HEK293T (cell line): ENCODE data around the gene OXSR1.

ENCODE experiments used
- BHLHE40 ChIP-seq: fragments of 450-650 bp; IDR thresholded peaks from 2 replicates; pipeline ENCODE4 v1.6.1; 2016; ENCODE audit warnings: mild to moderate bottlenecking, moderate library complexity, borderline replicate concordance
- FOXA1 ChIP-seq: fragments of 450-650 bp; IDR thresholded peaks from 2 replicates; pipeline ENCODE4 v1.6.1; 2016; ENCODE audit warnings: mild to moderate bottlenecking
- L3MBTL2 ChIP-seq: fragments of 450-650 bp; conservative IDR thresholded peaks from 2 replicates; pipeline ENCODE4 v1.6.1; 2016; ENCODE audit warnings: mild to moderate bottlenecking
- SP1 ChIP-seq: fragments of 450-650 bp; IDR thresholded peaks from 2 replicates; pipeline ENCODE4 v1.6.1; 2017
- TF ChIP-seq, protein P1 (sequence below): fragments of 450-650 bp; IDR thresholded peaks from 2 replicates; pipeline ENCODE4 v1.6.1; 2016

DNA sequence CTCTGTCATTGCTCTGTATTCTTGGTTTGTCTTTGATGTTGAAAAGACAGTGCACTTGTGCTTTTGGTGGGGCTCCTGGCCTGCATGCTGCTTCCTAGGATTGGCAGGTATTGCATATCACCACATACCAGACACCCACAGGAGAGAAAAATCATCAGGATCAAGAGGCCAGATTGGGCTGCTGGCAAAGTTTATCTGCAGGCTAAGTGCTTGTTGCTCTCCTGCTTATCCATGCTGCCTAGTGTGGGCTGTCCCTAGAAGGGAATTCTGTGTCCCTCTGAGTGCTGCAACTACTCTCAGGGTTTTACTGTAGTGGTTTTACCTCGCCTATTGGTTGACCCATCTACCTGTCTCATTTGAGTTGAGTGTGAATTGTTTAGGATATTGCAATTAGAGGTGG is 99.4 kb downstream of the OXSR1 start:
- TF ChIP-seq SP1 (no peak), L3MBTL2 (no peak), BHLHE40 (no peak), FOXA1 (no peak)
- TF ChIP-seq, protein P1, sequence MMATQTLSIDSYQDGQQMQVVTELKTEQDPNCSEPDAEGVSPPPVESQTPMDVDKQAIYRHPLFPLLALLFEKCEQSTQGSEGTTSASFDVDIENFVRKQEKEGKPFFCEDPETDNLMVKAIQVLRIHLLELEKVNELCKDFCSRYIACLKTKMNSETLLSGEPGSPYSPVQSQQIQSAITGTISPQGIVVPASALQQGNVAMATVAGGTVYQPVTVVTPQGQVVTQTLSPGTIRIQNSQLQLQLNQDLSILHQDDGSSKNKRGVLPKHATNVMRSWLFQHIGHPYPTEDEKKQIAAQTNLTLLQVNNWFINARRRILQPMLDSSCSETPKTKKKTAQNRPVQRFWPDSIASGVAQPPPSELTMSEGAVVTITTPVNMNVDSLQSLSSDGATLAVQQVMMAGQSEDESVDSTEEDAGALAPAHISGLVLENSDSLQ, result no peak
